Bronchial epithelial cell (primary cell): ENCODE measurements around the gene PCDHGA4. TPM values are rescaled to one million over a fixed set of nuclear protein-coding genes. Genes with fewer than 3 reads are reported as not detected.
"Not testable (repeated sequence)": the region's sequence is repeated elsewhere in the genome, so short reads cannot be mapped to it uniquely, and the experiment has no call there.

ENCODE experiments used
- DNase-seq: peaks from one replicate; pipeline ENCODE4 v3.0.0-alpha.2; 2010; ENCODE audit warnings: low read depth
- FAIRE-seq: peaks from 2 replicates; lab custom pipeline; 2011; peaks lifted over from hg19 to GRCh38; lab: Jason Lieb, UNC
- H3K27me3 ChIP-seq: 2 replicates; pipeline ENCODE4 v1.5.1; 2011; ENCODE audit warnings: low read length; ENCODE audit not compliant: control insufficient read depth, insufficient read depth
- H3K36me3 ChIP-seq: 2 replicates; pipeline ENCODE4 v1.5.1; 2011; ENCODE audit warnings: low read length; ENCODE audit not compliant: control insufficient read depth, insufficient read depth
- H3K4me3 ChIP-seq: 2 replicates; pipeline ENCODE4 v1.5.1; 2011; ENCODE audit warnings: mild to moderate bottlenecking, low read depth, low read length, control low read depth
- CTCF ChIP-seq: IDR thresholded peaks from 2 replicates; pipeline ENCODE4 v1.5.1; 2011; ENCODE audit warnings: mild to moderate bottlenecking, moderate library complexity, low read length, control low read depth, inconsistent platforms; ENCODE audit not compliant: insufficient read depth, severe bottlenecking
- total RNA-seq: library from RNA; depleted of rRNA; stranded (reverse); fragments of >200 nt; gene quantifications from 2 replicates; pipeline ENCODE4 v1.2.1, GENCODE V29; 2014

PCDHGA4 gene
- total RNA-seq, 1 donor from 2014 or later: 0.53 TPM

- no peak for FAIRE-seq
- H3K27me3 ChIP-seq: no peaks in the 10 kb centered on the region
- no peak for TF ChIP-seq CTCF
- H3K4me3 ChIP-seq: no peak overlapping the region
- no peak for DNase-seq
- no peaks in the 10 kb centered on the region for H3K36me3 ChIP-seq
Measured at GRCh38 chr5:141389153-141390042, 34.6 kb downstream of the PCDHGA4 start.

GRCh38 chr5:141392429-141393198, 37.8 kb downstream of the PCDHGA4 start, which contains the start of gene PCDHGA8:
Gene PCDHGA8, plus strand, starts transcription at chr5:141392633. Its CDS starts 181 bp downstream, at chr5:141392814.
- Histone ChIP-seq H3K27me3 (peaks cover 2% of the 10 kb centered on the region), H3K4me3 (no peak within 1 kb of the TSS), H3K36me3 (no peaks in the 10 kb centered on the region)
- FAIRE-seq (no peak), DNase-seq (no peak)
- no peak for TF ChIP-seq CTCF

GRCh38 chr5:141393267-141393666, 38.4 kb downstream of the PCDHGA4 start:
- TF ChIP-seq CTCF: no peak
- Histone ChIP-seq H3K36me3 (no peaks in the 10 kb centered on the region), H3K27me3 (peaks cover 2% of the 10 kb centered on the region), H3K4me3 (no peak overlapping the region)
- FAIRE-seq: no peak
- DNase-seq: no peak

- not testable (repeated sequence) for DNase-seq, H3K4me3 ChIP-seq, FAIRE-seq, H3K27me3 ChIP-seq, H3K36me3 ChIP-seq
Measured at GRCh38 chr5:141394401-141395187, 39.8 kb downstream of the PCDHGA4 start.

GRCh38 chr5:141397756-141398551, 43.1 kb downstream of the PCDHGA4 start, which contains the start of gene PCDHGB5:
Gene PCDHGB5, plus strand, starts transcription at chr5:141397947. Its CDS starts 181 bp downstream, at chr5:141398128.
- peak; percentile 60 for TF ChIP-seq CTCF
- DNase-seq (peak; percentile 41), FAIRE-seq (peak; percentile 96)
- not testable (repeated sequence) for H3K27me3 ChIP-seq, H3K36me3 ChIP-seq
- H3K4me3 ChIP-seq: peak within 1 kb of the TSS; percentile 37
